ENCODE measurements around the gene RAN.
A peak's percentile ranks its signal among the peaks of the same experiment; 100 is the strongest.
"Not testable (repeated sequence)": the region's sequence is repeated elsewhere in the genome, so short reads cannot be mapped to it uniquely, and the experiment has no call there.

RAN gene

GRCh38 chr12:130848105-130848504 is 23.8 kb upstream of the RAN start:
- DNase-seq: not testable (repeated sequence)

DNA sequence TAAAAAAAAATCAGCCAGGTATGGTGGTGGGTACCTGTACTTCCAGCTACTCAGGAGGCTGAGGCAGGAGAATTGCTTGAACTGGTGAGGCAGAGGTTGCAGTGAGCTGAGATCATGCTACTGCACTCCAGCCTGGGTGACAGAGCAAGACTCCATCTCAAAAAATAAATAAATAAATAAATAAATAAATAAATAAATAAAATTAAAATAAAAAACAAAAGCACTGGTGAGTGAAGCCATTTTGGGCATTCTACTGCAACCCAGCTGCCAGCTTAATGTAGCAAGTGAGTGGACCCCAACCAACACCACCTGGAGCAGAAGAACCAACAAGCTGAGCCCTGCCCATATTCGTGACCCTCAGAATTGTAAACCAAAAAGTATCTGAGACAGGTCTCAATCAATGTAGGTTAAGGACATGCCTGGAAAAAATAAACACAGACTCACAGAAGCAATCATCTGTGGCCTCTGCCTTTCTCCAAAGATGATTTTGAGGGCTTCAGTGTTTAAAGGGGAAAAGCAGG is 23.0 kb upstream of the RAN start:
- not testable (repeated sequence) for DNase-seq

GRCh38 chr12:130849561-130850417 is 22.1 kb upstream of the RAN start:
- DNase-seq: no peak

- no peak for DNase-seq
Measured at GRCh38 chr12:130850418-130851021, 21.3 kb upstream of the RAN start.

DNA sequence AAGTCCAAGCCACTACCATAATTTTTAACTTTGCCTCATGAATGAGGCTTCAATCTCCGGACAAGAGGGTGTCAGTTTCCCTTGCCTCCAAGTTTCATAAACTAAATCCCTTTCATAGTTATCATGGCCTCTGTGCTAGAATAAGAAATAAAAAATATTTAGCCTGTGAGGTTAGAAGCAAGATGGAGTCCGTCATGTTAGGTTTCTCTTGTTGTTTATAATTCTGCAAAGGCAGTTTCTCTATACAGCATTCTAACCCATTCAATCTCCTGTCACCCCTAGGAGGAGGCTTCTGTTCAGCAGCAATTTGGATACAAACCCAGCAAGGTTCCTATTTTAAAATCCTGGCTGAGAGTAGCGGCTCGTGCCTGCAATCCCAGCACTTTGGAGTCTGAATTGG is 15.8 kb upstream of the RAN start:
- DNase-seq: no peak

DNA sequence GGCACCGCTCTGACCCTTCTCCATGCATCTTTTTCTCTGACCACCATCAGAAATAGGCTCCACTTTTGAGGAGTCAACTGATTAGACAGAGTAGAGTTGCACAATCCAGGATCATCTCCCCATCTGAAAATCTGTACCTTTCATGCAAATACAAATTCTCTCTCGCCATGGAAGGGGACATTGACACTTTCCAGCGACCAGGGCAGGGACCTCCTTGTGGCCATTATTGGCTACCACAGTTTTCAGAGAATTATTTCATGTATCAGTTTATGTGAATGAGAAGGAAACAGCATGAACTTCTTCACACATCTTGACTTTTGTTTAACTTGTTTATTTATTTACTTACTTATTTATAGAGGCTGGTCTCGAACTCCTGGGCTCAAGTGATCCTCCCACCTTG is 13.8 kb upstream of the RAN start:
- DNase-seq: no peak

GRCh38 chr12:130859161-130859560 is 12.7 kb upstream of the RAN start:
- no peak for DNase-seq

- no peak for DNase-seq
Measured at GRCh38 chr12:130860311-130860710, 11.6 kb upstream of the RAN start.

GRCh38 chr12:130862161-130862560 is 9.7 kb upstream of the RAN start:
- no peak for DNase-seq

DNA sequence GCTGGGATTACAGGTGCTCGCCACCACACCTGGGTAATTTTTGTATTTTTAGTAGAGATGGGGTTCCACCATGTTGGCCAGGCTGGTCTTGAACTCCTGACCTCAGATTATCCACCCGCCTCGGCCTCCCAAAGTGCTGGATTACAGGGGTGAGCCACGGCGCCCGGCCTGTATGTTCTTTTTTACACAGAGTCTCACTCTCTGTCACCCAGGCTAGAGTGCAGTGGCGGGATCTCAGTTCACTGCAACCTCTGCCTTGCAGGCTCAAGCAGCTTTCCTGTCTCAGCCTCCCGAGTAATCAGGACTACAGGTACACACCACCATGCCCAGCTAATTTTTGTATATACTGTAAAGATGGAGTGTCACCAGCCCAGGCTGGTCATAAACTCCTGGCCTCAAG is 9.1 kb upstream of the RAN start:
- DNase-seq: not testable (repeated sequence)

DNA sequence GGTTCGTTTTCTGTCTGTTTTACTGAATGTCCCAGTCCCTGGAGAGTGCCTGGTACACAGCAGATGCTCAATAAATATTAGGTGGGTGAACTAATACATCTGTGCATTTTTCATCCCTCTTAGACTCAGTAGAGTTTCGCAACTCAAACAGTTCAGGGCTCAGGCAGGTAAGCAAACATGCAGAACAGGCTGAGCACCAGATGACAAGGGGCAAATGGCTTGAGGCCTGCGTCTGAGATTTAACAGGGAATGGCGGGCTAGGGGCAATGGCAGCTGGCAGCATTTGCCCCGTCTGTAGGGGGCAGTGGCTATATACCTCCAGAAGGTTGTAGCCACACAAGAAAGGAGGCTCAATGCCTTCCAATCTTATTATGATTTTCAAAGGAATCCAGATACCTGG is 8.6 kb upstream of the RAN start:
- no peak for DNase-seq

- DNase-seq: no peak
Measured at GRCh38 chr12:130868412-130868811, 3.5 kb upstream of the RAN start.

DNA sequence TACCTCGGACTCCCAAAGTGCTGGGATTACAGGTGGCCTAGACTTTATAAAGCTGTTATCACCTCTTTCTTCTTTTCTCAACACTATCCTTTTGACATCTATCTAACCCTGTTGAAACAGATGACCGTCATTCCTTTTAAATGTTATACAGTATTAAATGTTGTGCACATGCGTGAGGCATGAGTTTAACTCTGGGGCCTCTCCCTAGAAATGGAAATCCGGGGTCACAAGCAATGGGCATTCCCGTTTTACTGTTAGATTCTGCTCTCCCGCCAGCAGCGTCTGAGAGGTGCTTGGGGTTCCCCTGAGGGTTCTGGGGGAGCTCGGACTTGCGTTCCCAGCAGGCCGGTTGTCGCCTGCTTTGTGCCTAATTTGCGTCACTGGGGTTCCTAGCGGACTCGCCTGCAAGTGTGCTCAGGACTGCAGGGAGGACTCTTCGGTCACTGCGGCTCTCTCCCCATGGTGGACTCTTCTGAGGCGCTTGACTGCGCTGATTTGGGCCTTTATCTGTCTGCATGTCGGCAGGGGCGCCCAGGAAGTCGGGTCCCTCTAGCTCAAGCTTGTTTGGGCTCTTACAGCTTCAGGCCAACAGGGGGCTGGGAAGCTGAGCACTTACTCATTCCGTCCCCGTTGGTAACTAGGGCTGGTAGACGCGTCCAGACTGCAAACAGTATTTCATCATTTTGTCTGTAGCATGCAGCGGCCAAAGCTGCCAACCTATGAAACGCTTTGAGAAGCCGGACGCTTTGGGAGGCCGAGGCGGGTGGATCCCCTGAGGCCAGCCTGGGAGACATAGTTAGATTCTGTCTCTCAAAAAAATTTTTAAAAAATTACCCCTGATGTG is 1.2 kb upstream of the RAN start:
- peak; percentile 21 for DNase-seq

GRCh38 chr12:130872179-130873096 is 572 bp downstream of the RAN start:
- peak; percentile 66 for DNase-seq

DNA sequence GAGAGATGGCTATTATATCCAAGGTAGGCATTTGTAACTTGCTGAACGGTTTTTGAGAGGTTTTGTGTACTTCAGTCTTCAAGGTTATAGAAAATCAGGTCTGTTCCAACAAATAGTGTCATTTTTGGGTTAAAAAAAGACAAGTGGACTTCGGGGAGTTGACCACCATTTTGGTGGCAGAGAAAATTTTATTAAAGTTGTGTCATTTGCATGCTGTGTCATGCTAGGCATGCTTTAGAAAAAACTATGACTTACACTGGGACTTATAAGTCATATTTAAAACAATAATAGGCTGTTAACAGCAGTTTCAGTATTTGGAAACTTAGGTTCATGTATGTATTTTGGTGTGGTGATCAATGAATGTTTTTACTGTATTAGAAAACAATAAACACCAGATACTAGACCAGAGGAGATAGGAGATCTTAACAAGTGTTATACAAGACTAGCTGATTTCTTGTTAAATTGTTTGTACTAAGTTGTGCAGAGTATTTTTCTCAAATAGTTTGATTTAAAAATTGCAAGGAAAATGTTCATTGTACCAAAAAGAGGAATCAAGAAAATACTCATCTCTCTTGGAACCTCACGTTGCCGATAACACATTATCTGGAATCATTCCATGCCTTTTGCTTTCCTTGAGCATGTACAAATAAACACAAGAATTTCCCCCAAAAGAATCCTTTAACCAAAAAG is 1.4 kb downstream of the RAN start:
- DNase-seq: no peak

- DNase-seq: no peak
Measured at GRCh38 chr12:130873825-130874224, 2.0 kb downstream of the RAN start.

DNA sequence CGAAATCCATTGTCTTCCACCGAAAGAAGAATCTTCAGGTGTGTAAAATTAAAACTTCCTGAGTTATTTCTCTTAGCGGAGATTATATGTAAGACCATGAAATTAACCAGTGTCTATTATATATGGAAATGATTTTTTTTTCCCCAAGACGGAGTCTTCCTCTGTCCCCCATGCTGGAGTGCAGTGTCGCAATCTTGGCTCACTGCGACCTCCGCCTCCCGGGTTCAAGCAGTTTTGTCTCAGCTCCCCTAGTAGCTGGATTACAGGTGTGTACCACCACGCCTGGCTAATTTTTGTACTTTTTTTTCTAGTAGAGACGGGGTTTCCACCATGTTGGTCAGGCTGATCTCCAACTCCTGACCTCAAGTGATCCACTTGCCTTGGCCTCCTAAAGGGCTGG is 2.8 kb downstream of the RAN start:
- no peak for DNase-seq

DNA sequence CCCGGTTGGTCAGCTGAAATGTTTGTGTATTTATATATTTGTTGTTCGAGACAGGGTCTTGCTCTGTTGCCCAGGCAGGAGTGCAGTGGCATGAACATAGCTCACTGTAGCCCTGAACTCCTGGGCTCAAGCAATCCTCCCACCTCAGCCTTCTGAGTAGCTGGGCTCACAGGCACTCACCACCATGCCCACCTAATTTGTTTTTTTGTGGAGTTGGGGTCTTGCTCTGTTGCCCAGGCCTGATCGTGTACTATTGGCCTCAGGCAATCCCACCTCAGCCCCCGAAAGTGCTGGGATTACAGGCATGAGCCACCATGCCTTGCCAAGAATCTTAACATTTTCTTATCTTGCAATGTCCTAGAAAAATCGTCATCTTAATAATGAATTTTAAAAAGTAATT is 3.3 kb downstream of the RAN start:
- no peak for DNase-seq

- not testable (repeated sequence) for DNase-seq
Measured at GRCh38 chr12:130875708-130876107, 3.8 kb downstream of the RAN start.

- DNase-seq: no peak
Measured at GRCh38 chr12:130876297-130876696, 4.4 kb downstream of the RAN start.

GRCh38 chr12:130876758-130877157 is 4.9 kb downstream of the RAN start:
- DNase-seq: no peak
